Measurements from ENCODE around the gene MAMDC2. TPM values are rescaled to one million over a fixed set of nuclear protein-coding genes. Genes with fewer than 3 reads are reported as not detected.

Gene MAMDC2
- total RNA-seq, 1 experiment from 2014 or later, result 1.2 TPM

DNA sequence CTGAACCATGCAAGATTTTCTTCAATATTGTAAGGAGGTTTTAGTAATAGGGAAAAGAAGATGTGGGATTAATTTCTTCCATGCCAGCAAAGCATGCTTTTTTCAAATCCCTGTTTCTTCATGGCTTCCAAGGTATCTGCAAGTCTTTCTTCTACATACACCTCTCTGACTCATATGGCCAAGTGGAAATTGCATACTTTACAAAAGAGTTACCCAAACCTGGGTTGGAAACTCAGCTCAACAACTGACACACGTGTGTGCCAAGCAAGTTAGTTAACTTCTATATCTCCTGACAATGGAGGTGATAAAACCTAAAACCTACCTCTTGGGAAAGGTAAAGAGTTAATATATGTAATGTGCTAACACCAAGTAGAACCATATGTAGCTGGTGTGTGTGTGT lies 28.5 kb upstream of the MAMDC2 start:
- Histone ChIP-seq H3K36me3 (ENCODE audit: control insufficient read depth in 1 of 2, insufficient read depth in 2 of 2, low read length in 2 of 2) (no peaks in the 10 kb centered on the region), H3K9ac (ENCODE audit: low read length) (no peak overlapping the region), H3K9me3 (ENCODE audit: control insufficient read depth in 1 of 2, insufficient read depth in 1 of 2, low read depth in 1 of 2, low read length in 2 of 2) (no peaks in the 10 kb centered on the region), H3K79me2 (ENCODE audit: insufficient read depth, low read length) (no peaks in the 10 kb centered on the region), H3K4me2 (ENCODE audit: low read length) (no peak overlapping the region), H3K27ac (ENCODE audit: low read depth, low read length) (no peak overlapping the region), H3K4me3 (replicated peaks in 1 of 2; ENCODE audit: low read depth in 1 of 2, low read length in 2 of 2) (no peak overlapping the region), H3K27me3 (ENCODE audit: insufficient read depth, low read length) (no peaks in the 10 kb centered on the region), H3K9me2 (ENCODE audit: insufficient read depth) (no peaks in the 10 kb centered on the region), H2AFZ (ENCODE audit: low read depth, low read length, poor library complexity, severe bottlenecking) (no peak overlapping the region), H4K20me1 (ENCODE audit: insufficient read depth) (no peaks in the 10 kb centered on the region), H3K4me1 (ENCODE audit: control insufficient read depth in 1 of 2, insufficient read depth in 2 of 2, low read length in 2 of 2) (peaks cover 0 to 6% of the 10 kb centered on the region in 2 experiments; a peak in 1 of 4 replicates)
- ATAC-seq, result no peak
- ChIA-PET POLR2A (no interaction called here), CTCF (no interaction called here), RAD21 (ENCODE audit: low non-redundant PET in 1 of 2, low total read pairs in 2 of 2, uncharacterized antibody in 2 of 2, unreplicated experiment in 2 of 2) (no interaction called here)
- intact Hi-C loops (cut with micrococcal nuclease), result no loop called here
- TF ChIP-seq EZH2phosphoT487 (IDR thresholded peaks at IDR 0.05; ENCODE audit: borderline replicate concordance), result no peak
- BruUV-seq (replicated peaks), result no TSS peak
- DNase-seq (ENCODE audit: low read depth, low spot score), result no peak

DNA sequence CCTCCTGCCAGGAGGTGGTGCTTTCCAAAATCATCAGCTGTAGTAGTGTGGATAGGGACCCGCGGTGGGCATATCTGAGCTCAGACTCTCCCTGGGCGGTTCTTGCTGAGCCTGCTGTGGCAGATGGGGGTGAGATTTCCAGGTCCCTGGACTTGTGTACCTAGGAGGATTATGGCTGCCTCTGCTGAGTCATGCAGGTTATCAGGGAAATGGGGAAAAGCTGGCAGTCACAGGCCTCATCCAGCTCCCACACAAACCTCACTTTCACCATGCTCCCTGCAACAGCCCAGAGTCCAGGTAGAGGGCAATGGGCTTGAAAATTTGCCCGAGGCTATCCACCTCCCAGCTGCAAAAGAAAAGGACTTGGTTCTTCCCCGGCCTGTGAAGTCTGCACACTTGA lies 23.4 kb upstream of the MAMDC2 start:
- Histone ChIP-seq H3K9ac (ENCODE audit: low read length) (0 out of 2 replicates have a peak overlapping the region, but pooled peaks have one; percentile 10), H3K27me3 (ENCODE audit: insufficient read depth, low read length) (no peaks in the 10 kb centered on the region), H2AFZ (ENCODE audit: low read depth, low read length, poor library complexity, severe bottlenecking) (peak overlapping the region; percentile 45), H3K4me2 (ENCODE audit: low read length) (peak overlapping the region; percentile 24; the same call in 1 of the 2 replicates), H4K20me1 (ENCODE audit: insufficient read depth) (no peaks in the 10 kb centered on the region), H3K36me3 (ENCODE audit: control insufficient read depth in 1 of 2, insufficient read depth in 2 of 2, low read length in 2 of 2) (no peaks in the 10 kb centered on the region), H3K9me2 (ENCODE audit: insufficient read depth) (no peaks in the 10 kb centered on the region), H3K4me3 (replicated peaks in 1 of 2; ENCODE audit: low read depth in 1 of 2, low read length in 2 of 2) (no peak overlapping the region), H3K9me3 (ENCODE audit: control insufficient read depth in 1 of 2, insufficient read depth in 1 of 2, low read depth in 1 of 2, low read length in 2 of 2) (no peaks in the 10 kb centered on the region), H3K4me1 (ENCODE audit: control insufficient read depth in 1 of 2, insufficient read depth in 2 of 2, low read length in 2 of 2) (peaks cover 0 to 27% of the 10 kb centered on the region in 2 experiments; a peak in 2 of 4 replicates), H3K27ac (ENCODE audit: low read depth, low read length) (no peak overlapping the region), H3K79me2 (ENCODE audit: insufficient read depth, low read length) (no peaks in the 10 kb centered on the region)
- RAD21 ChIA-PET (ENCODE audit: low non-redundant PET in 1 of 2, low total read pairs in 2 of 2, uncharacterized antibody in 2 of 2, unreplicated experiment in 2 of 2), result no interaction called here
- intact Hi-C loops (cut with micrococcal nuclease), result no loop called here
- BruUV-seq (replicated peaks), result no TSS peak
- POLR2A ChIA-PET, result no interaction called here
- TF ChIP-seq ELF1 (IDR thresholded peaks at IDR 0.05; ENCODE audit: borderline replicate concordance, low read depth) (no peak), EZH2phosphoT487 (IDR thresholded peaks at IDR 0.05; ENCODE audit: borderline replicate concordance) (no peak)
- ATAC-seq, result no peak
- DNase-seq (ENCODE audit: low read depth, low spot score), result no peak
- CTCF ChIA-PET, result interaction anchor here (1.2 to 1.7 kb wide), 3 partner anchors 11 to 93 kb away, joined by 3 to 4 read pairs (median 3); no protein-coding TSS in a partner anchor

Measured in HCT116 (cell line).